ENCODE results near the gene NRCAM. TPM values are rescaled to one million over a fixed set of nuclear protein-coding genes. Genes with fewer than 3 reads are reported as not detected.

Gene NRCAM
- total RNA-seq, 6 donors from 2014 or later: 2.5 to 23.0 (median 5.0) TPM

DNA sequence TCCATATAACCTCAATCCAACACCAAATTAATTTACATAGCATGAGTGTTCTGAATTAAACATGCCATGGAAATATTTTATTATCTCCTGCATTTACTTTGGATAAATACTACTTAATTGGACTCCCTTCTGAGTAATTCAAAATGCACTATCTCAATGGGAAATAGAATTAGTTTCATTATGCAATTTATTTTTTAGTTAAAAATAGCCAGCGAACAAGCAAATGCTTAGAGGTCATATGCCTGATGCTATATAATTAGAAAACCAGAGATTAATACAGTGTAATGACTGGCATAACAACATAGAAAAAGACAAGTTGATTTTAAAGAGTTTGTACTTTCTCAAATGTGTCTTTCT lies 165.1 kb downstream of the NRCAM start:
- Histone ChIP-seq H3K27me3 (no peaks in the 10 kb centered on the region), H3K36me3 (no peaks in the 10 kb centered on the region), H3K27ac (no peak overlapping the region), H3K4me1 (no peaks in the 10 kb centered on the region), H3K9me3 (no peaks in the 10 kb centered on the region), H3K4me3 (no peak overlapping the region)
- DNase-seq (no peak), ATAC-seq (ENCODE audit: low FRiP score in 2 of 2) (no peak)
- TF ChIP-seq CTCF (IDR thresholded peaks at IDR 0.05): no peak
- no peak for TF ChIP-seq POLR2AphosphoS5 (IDR thresholded peaks at IDR 0.05)
- TF ChIP-seq EP300 (IDR thresholded peaks at IDR 0.05): no peak
- no peak for TF ChIP-seq POLR2A (IDR thresholded peaks at IDR 0.05)
- 62 to 83% methylated on average over 1 of the region's 1 CpG for WGBS, 2 donors

DNA sequence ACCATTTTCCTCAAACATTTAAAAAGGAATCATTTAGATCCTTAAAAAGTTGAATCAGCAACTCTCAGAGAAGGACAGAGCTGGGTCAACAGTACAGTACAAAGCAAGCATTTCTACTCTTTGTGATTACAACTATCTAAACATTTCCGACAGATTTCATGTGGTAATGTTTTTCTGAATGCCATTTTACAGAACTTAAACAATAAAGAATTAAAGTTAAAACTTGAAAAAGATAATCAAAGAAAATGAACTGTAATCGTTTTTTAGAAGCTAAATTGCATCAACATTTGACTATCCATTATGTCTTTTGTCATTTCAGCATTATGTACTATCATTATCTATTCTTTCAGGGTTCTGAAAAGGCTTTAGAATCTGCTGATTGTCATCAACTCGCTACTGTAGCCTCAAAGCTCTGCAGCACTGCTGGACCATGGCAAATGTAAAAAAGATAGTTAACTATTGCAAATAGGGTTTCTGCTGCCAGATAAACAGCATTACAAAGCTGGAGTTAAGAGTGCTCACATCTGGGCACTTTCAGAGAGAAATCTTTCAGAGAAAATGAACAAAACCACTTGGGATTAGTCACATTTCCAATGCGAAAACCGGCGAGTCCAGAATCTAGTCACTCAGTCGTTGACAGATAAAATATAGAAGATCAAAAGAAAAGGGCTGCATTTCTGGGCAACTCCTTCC lies 165.6 kb downstream of the NRCAM start:
- H3K4me1 ChIP-seq: no peaks in the 10 kb centered on the region
- WGBS, 2 donors: 58 to 61% methylated on average over 7 of the region's 7 CpGs
- H3K27me3 ChIP-seq: no peaks in the 10 kb centered on the region
- no peak for DNase-seq
- no peak overlapping the region for H3K27ac ChIP-seq
- H3K36me3 ChIP-seq: no peaks in the 10 kb centered on the region
- TF ChIP-seq EP300 (IDR thresholded peaks at IDR 0.05): no peak
- TF ChIP-seq POLR2A (IDR thresholded peaks at IDR 0.05): no peak
- TF ChIP-seq POLR2AphosphoS5 (IDR thresholded peaks at IDR 0.05): no peak
- TF ChIP-seq CTCF (IDR thresholded peaks at IDR 0.05): no peak
- H3K4me3 ChIP-seq: no peak overlapping the region
- H3K9me3 ChIP-seq: no peaks in the 10 kb centered on the region
- ATAC-seq (ENCODE audit: low FRiP score in 2 of 2): no peak

- no peaks in the 10 kb centered on the region for H3K36me3 ChIP-seq
- DNase-seq (no peak), ATAC-seq (ENCODE audit: low FRiP score in 2 of 2) (no peak)
- H3K9me3 ChIP-seq: no peaks in the 10 kb centered on the region
- no peaks in the 10 kb centered on the region for H3K4me1 ChIP-seq
- WGBS, 2 donors: 55 to 81% methylated on average over 1 of the region's 1 CpG
- H3K27ac ChIP-seq: no peak overlapping the region
- TF ChIP-seq CTCF (IDR thresholded peaks at IDR 0.05): no peak
- TF ChIP-seq EP300 (IDR thresholded peaks at IDR 0.05): no peak
- TF ChIP-seq POLR2AphosphoS5 (IDR thresholded peaks at IDR 0.05): no peak
- TF ChIP-seq POLR2A (IDR thresholded peaks at IDR 0.05): no peak
- H3K4me3 ChIP-seq: no peak overlapping the region
- H3K27me3 ChIP-seq: no peaks in the 10 kb centered on the region
Observed at GRCh38 chr7:108289852-108290251, 166.4 kb downstream of the NRCAM start.

GRCh38 chr7:108287857-108288256 lies 168.4 kb downstream of the NRCAM start:
- WGBS, 2 donors: 95% methylated on average over 3 of the region's 3 CpGs
- Histone ChIP-seq H3K36me3 (no peaks in the 10 kb centered on the region), H3K4me1 (no peaks in the 10 kb centered on the region), H3K27ac (no peak overlapping the region), H3K4me3 (no peak overlapping the region), H3K27me3 (no peaks in the 10 kb centered on the region), H3K9me3 (no peaks in the 10 kb centered on the region)
- no peak for TF ChIP-seq POLR2A (IDR thresholded peaks at IDR 0.05)
- TF ChIP-seq EP300 (IDR thresholded peaks at IDR 0.05): no peak
- TF ChIP-seq POLR2AphosphoS5 (IDR thresholded peaks at IDR 0.05): no peak
- no peak for TF ChIP-seq CTCF (IDR thresholded peaks at IDR 0.05)
- DNase-seq (no peak), ATAC-seq (ENCODE audit: low FRiP score in 2 of 2) (no peak)

DNA sequence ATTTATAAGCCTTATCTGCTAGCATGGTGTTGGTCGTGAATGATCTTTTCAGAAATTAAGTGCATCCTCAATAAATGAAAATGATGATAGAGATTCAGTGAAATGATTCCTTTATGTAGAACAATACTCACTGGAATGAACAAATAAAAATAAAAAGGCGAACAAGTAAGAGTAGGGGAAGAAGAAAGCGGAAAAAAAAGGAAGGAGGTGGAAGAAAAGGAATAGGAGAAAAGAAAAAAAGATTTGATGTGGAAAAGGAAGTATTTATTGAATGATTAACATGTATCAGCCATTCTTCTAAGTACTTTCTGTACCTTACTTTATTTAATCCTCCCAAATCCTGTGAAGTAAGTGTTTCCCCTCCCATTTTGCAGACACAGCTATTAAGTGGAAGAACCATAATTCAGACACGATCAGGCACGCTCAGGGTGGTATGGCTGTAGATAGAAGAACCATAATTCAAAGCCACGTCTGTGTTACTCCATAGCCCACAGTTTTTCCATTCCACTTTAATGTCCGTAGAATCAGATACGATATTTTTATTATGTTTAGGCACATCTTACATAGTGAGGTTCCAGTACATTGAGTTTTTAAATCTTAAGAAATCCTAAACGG lies 169.8 kb downstream of the NRCAM start:
- Histone ChIP-seq H3K4me1 (no peaks in the 10 kb centered on the region), H3K4me3 (no peak overlapping the region), H3K9me3 (no peaks in the 10 kb centered on the region), H3K27ac (no peak overlapping the region), H3K27me3 (no peaks in the 10 kb centered on the region), H3K36me3 (no peaks in the 10 kb centered on the region)
- no peak for DNase-seq
- ATAC-seq (ENCODE audit: low FRiP score in 2 of 2): no peak
- WGBS, 2 donors: 86% methylated on average over 9 of the region's 9 CpGs
- TF ChIP-seq EP300 (IDR thresholded peaks at IDR 0.05): no peak
- no peak for TF ChIP-seq POLR2AphosphoS5 (IDR thresholded peaks at IDR 0.05)
- TF ChIP-seq CTCF (IDR thresholded peaks at IDR 0.05): no peak
- TF ChIP-seq POLR2A (IDR thresholded peaks at IDR 0.05): no peak
